Right atrium auricular region (tissue), 2 donors: Measurements from ENCODE around the gene PCAT7. TPM values are rescaled to one million over a fixed set of nuclear protein-coding genes. Genes with fewer than 3 reads are reported as not detected.

Experiments used
- DNase-seq: peaks from one replicate; pipeline ENCODE4 v3.0.0-alpha.2; 2019; ENCODE audit warnings: low spot score
- H3K27ac ChIP-seq, 2 donors: fragments of 200-600 bp; sonication (generic); 1 replicate in 1 of 2; 2 replicates in 1 of 2; pipeline ENCODE4 v1.5.1; 2016 to 2019
- H3K27me3 ChIP-seq, 2 donors: fragments of 200-600 bp; sonication (generic); one replicate each; pipeline versions ENCODE4 v1.5.1 to v1.6.0; 2017 to 2019
- H3K36me3 ChIP-seq: fragments of 200-600 bp; sonication (generic); one replicate; pipeline ENCODE4 v1.5.1; 2016
- H3K4me1 ChIP-seq, 2 donors: fragments of 200-600 bp; sonication (generic); one replicate each; pipeline versions ENCODE4 v1.5.1 to v1.6.0; 2017 to 2019
- H3K4me3 ChIP-seq, 2 donors: fragments of 200-600 bp; sonication (generic); 1 replicate in 1 of 2; 2 replicates in 1 of 2; pipeline ENCODE4 v1.5.1; 2017 to 2019; ENCODE audit warnings: mild to moderate bottlenecking in 1 of 2, moderate library complexity in 1 of 2
- H3K9me3 ChIP-seq, 2 donors: fragments of 200-600 bp; sonication (generic); one replicate each; pipeline ENCODE4 v1.5.1; 2019
- CTCF ChIP-seq, 2 donors: fragments of 200-600 bp; sonication (generic); IDR thresholded peaks; one replicate each; pipeline ENCODE4 v1.5.1; 2019; ENCODE audit warnings: antibody characterized with exemption in 2 of 2
- total RNA-seq, 2 donors: library from RNA; depleted of rRNA; stranded (reverse); fragments of >200 nt; gene quantifications; one replicate each; pipeline ENCODE4 v1.1.0, GENCODE V29; 2016

The PCAT7 gene
- total RNA-seq, 2 donors from 2014 or later, result not detected

- Histone ChIP-seq H3K9me3 (no peaks in the 10 kb centered on the region), H3K27ac (no peak overlapping the region), H3K27me3 (no peaks in the 10 kb centered on the region), H3K4me1 (no peaks in the 10 kb centered on the region), H3K36me3 (no peaks in the 10 kb centered on the region), H3K4me3 (no peak overlapping the region)
- TF ChIP-seq CTCF (IDR thresholded peaks at IDR 0.05), result no peak
- no peak for DNase-seq
These were observed 12.4 kb downstream of the PCAT7 start for GRCh38 chr9:94567271-94567670.

GRCh38 chr9:94568250-94568889 is 13.5 kb downstream of the PCAT7 start:
- H3K27me3 ChIP-seq, result no peaks in the 10 kb centered on the region
- no peaks in the 10 kb centered on the region for H3K4me1 ChIP-seq
- DNase-seq, result no peak
- H3K27ac ChIP-seq, result peak overlapping the region in 1 of 2 donors; percentile 32
- no peak overlapping the region for H3K4me3 ChIP-seq
- TF ChIP-seq CTCF (IDR thresholded peaks at IDR 0.05), result no peak
- H3K36me3 ChIP-seq, result no peaks in the 10 kb centered on the region
- no peaks in the 10 kb centered on the region for H3K9me3 ChIP-seq

- H3K36me3 ChIP-seq, result no peaks in the 10 kb centered on the region
- H3K9me3 ChIP-seq, result no peaks in the 10 kb centered on the region
- H3K27me3 ChIP-seq, result no peaks in the 10 kb centered on the region
- TF ChIP-seq CTCF (IDR thresholded peaks at IDR 0.05), result no peak
- H3K4me1 ChIP-seq, result no peaks in the 10 kb centered on the region
- no peak for DNase-seq
- H3K27ac ChIP-seq, result peak overlapping the region in 1 of 2 donors; percentile 32
- no peak overlapping the region for H3K4me3 ChIP-seq
These were observed 14.3 kb downstream of the PCAT7 start for GRCh38 chr9:94568972-94569712.

GRCh38 chr9:94576131-94576530 is 21.2 kb downstream of the PCAT7 start:
- no peaks in the 10 kb centered on the region for H3K36me3 ChIP-seq
- H3K27me3 ChIP-seq, result no peaks in the 10 kb centered on the region
- H3K9me3 ChIP-seq, result no peaks in the 10 kb centered on the region
- TF ChIP-seq CTCF (IDR thresholded peaks at IDR 0.05), result no peak
- DNase-seq, result peak; percentile 16
- H3K27ac ChIP-seq, result no peak overlapping the region
- H3K4me1 ChIP-seq, result no peaks in the 10 kb centered on the region
- H3K4me3 ChIP-seq, result no peak overlapping the region

- DNase-seq, result no peak
- Histone ChIP-seq H3K27me3 (no peaks in the 10 kb centered on the region), H3K9me3 (no peaks in the 10 kb centered on the region), H3K4me1 (no peaks in the 10 kb centered on the region), H3K4me3 (no peak overlapping the region), H3K27ac (no peak overlapping the region), H3K36me3 (no peaks in the 10 kb centered on the region)
- TF ChIP-seq CTCF (IDR thresholded peaks at IDR 0.05), result no peak
These were observed 22.2 kb downstream of the PCAT7 start for GRCh38 chr9:94577036-94577435.
